OCI-LY3 (cell line): ENCODE results near the gene GRWD1.

Experiments
- CTCF ChIP-seq: fragments of 200-600, 300-600 bp; sonication (generic); IDR thresholded peaks from 2 replicates; pipeline ENCODE4 v1.5.1; 2014; ENCODE audit warnings: antibody characterized with exemption, low read length, low read depth
- EZH2phosphoT487 ChIP-seq: fragments of 200-600 bp; shearing (Covaris generic); IDR thresholded peaks from 2 replicates; pipeline ENCODE4 v1.6.1; 2018; ENCODE audit warnings: antibody characterized with exemption, mixed run types, low read depth

GRCh38 chr19:48501494-48502349 is 55.9 kb downstream of the GRWD1 start:
- TF ChIP-seq CTCF (no peak), EZH2phosphoT487 (no peak)
